Measurements from ENCODE around the gene ANAPC2. TPM values are rescaled to one million over a fixed set of nuclear protein-coding genes. Genes with fewer than 3 reads are reported as not detected.

Gene ANAPC2
- total RNA-seq, 1 donor, result 25.7 TPM

DNA sequence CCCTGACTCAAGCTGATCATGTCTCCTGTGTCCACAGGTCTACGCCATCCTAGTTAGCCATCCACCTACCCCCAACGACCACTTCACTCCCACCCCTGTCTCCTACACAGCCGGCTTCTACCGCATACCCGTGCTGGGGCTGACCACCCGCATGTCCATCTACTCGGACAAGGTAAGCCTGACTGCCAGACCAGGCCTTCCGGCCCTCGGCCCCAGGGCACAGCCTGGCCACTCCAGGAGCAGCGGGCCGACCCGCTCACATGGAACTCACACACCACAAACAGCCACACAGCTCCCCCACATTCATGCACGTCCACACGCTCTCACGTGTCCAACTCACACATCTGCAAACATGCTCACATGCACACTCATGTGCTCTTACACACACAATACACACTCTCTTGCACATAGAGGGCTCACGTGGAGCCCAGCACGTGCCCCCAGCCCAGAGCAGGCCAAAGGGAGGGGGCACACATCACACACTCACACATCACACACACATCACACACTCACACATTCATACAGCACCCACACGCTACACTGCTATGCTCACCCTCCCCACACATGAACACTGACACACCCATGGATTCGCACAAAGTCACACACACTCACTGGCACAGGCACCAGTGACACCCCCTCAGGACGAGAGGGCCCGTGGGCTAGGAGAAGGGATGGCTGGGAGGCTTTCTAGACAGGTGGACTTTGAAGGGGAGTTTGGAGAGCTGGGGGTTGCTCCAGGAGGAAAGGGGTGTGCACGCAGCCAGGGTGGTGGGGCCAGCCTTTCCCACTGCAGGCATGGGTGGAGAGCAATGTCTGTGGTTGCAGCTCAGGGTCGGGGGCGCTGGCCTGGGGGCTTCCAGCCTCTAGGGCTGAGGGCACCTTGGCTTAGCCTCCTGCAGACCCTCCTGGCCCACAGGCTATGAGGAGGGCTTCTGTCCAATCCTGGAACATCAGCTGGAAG lies 46.1 kb downstream of the ANAPC2 start:
- DNase-seq (ENCODE audit: low read depth), result no peak
- H3K4me3 ChIP-seq (ENCODE audit: low read depth, low read length), result no peak overlapping the region
- TF ChIP-seq, protein P1, sequence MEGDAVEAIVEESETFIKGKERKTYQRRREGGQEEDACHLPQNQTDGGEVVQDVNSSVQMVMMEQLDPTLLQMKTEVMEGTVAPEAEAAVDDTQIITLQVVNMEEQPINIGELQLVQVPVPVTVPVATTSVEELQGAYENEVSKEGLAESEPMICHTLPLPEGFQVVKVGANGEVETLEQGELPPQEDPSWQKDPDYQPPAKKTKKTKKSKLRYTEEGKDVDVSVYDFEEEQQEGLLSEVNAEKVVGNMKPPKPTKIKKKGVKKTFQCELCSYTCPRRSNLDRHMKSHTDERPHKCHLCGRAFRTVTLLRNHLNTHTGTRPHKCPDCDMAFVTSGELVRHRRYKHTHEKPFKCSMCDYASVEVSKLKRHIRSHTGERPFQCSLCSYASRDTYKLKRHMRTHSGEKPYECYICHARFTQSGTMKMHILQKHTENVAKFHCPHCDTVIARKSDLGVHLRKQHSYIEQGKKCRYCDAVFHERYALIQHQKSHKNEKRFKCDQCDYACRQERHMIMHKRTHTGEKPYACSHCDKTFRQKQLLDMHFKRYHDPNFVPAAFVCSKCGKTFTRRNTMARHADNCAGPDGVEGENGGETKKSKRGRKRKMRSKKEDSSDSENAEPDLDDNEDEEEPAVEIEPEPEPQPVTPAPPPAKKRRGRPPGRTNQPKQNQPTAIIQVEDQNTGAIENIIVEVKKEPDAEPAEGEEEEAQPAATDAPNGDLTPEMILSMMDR (IDR thresholded peaks at IDR 0.05; ENCODE audit: insufficient read depth, low read length), result no peak

DNA sequence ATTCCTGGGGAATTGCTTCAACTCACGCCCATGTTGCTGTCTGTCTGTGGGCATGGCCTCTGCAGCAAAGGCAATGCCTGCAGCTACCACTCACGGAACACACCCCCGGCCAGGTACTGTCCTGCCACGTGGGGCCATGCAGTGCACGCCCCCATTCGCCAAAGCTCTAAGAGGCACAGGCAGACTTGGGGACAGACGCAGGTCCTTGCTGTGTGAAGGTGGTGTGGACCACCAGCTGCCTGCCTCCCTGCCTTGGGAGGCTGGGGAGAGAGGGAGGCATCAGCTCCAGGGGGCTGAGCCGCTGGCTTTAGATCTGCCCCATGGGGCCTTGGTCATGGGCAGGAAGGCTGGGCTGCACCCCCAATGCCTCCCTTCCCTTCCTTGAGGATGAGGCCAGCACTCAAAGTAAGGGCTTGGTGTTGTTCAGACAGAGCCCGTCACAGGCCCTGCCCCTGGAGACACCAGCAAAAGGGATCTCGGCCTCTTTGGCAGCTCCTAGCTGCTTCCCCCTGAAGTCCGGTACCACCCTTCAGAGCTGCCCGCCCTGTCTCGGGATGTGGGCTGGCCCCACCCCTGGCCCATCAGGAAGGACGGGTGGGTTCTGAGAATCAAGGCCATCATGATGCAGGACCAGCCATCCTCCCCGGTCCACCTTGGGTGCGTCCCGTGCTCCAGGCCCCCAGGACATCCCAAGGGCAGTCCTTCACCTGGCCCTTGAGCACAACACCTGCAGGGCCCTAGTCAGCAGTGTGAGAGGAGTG lies 47.1 kb downstream of the ANAPC2 start:
- TF ChIP-seq, protein P1 (IDR thresholded peaks at IDR 0.05; ENCODE audit: insufficient read depth, low read length), result no peak
- DNase-seq (ENCODE audit: low read depth), result no peak

DNA sequence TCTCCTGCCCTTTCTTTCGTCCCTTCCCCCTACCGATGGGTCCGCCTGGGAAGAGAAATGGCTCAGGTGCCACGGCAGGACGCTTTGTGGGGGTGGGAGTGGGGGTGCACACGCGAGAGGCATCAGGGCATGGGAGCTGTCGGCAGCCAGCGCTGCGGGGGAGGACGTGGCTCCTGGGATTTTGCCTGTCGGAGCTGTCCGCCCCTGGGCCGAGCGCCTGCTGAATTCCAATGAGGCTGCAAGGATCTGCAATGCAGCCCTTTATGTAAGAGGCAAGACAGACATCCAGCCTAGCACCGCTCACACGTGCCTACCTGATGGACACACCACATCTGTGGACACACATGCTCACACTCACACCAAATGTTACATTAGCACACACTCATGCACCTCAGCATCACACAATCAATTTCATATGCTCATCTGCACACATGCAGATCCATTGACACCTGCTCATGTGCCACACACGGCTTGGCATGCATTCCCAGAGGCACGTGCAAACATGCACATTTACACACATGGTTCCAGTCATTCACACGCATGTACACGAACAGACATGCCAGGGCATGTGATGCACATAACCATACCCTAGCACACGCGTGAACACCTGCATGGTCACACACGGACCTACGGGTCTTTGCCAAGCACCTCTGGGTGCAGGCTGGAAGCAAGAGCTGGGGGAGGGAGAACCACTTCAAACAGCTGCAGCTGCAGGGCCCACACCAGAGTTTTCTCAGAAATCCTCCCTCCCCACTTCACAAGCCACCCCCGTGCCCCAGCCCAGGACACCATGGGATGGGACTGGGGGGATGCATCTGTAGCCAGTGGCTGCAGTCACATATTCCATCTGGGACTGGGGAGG lies 48.0 kb downstream of the ANAPC2 start:
- no peak overlapping the region for H3K4me3 ChIP-seq (ENCODE audit: low read depth, low read length)
- no peak for DNase-seq (ENCODE audit: low read depth)
- TF ChIP-seq, protein P1 (IDR thresholded peaks at IDR 0.05; ENCODE audit: insufficient read depth, low read length), result no peak

More for the DNA sequence above, 47.1 kb downstream of the ANAPC2 start:
- H3K4me3 ChIP-seq (ENCODE audit: low read depth, low read length), result no peak overlapping the region

DNA sequence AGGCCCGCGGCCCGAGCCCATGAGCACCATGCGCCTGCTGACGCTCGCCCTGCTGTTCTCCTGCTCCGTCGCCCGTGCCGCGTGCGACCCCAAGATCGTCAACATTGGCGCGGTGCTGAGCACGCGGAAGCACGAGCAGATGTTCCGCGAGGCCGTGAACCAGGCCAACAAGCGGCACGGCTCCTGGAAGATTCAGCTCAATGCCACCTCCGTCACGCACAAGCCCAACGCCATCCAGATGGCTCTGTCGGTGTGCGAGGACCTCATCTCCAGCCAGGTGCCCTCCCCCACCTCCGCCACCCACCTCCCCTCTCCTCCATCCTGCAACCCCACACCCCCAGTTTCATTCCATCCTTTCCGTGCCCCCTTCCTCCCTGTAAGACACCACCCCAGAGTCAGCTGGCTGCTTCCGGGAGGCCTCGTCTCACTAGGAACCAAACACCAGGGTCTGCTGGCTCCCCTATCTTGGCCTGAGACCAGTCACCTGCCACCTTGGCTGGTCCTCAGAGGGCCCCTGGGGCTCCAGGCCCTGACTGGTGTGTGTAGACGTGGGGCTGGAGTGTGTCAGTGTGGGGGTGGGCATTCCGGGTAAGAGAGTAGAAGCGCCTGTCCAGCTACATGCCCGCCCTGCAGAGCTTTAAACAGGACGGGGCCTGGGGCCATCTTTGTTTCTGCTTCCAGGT lies 48.8 kb downstream of the ANAPC2 start:
- DNase-seq (ENCODE audit: low read depth), result no peak
- TF ChIP-seq, protein P1 (IDR thresholded peaks at IDR 0.05; ENCODE audit: insufficient read depth, low read length), result no peak
- H3K4me3 ChIP-seq (ENCODE audit: low read depth, low read length), result no peak overlapping the region

DNA sequence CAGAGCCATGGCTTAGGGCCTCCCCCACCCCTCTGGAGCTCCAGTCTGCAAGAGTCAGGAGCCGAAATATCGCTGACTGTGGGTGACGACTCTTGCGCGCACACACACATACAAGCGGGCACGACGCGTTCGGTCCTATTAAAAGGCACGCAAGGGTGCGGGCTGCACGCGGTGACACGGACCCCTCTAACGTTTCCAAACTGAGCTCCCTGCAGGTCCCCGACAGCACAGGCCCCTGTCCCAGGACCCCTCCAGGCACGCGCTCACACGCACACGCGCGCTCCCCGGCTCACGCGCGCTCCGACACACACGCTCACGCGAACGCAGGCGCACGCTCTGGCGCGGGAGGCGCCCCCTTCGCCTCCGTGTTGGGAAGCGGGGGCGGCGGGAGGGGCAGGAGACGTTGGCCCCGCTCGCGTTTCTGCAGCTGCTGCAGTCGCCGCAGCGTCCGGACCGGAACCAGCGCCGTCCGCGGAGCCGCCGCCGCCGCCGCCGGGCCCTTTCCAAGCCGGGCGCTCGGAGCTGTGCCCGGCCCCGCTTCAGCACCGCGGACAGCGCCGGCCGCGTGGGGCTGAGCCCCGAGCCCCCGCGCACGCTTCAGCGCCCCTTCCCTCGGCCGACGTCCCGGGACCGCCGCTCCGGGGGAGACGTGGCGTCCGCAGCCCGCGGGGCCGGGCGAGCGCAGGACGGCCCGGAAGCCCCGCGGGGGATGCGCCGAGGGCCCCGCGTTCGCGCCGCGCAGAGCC lies 49.5 kb downstream of the ANAPC2 start, which contains the start of gene GRIN1:
TSS of gene GRIN1 (plus strand) at position 433 of the 746 bp plus-strand sequence. CDS start 333 bp downstream, outside the sequence.
- TF ChIP-seq, protein P1 (IDR thresholded peaks at IDR 0.05; ENCODE audit: insufficient read depth, low read length), result no peak
- no peak within 1 kb of the TSS for H3K4me3 ChIP-seq (ENCODE audit: low read depth, low read length)
- DNase-seq (ENCODE audit: low read depth), result peak; percentile 15

Measured in fibroblast of the aortic adventitia (primary cell).